DOHH2 (cell line): ENCODE data around the gene HUWE1.

ENCODE experiments used
- CTCF ChIP-seq: fragments of 200-600 bp; sonication (generic); IDR thresholded peaks from one replicate; pipeline ENCODE4 v1.5.1; 2014; ENCODE audit warnings: antibody characterized with exemption, mild to moderate bottlenecking, low read depth, low read length; ENCODE audit not compliant: poor library complexity, severe bottlenecking
- EZH2phosphoT487 ChIP-seq: fragments of 200-600 bp; sonication (generic); IDR thresholded peaks from 2 replicates; pipeline ENCODE4 v1.6.1; 2017; ENCODE audit warnings: borderline replicate concordance, mild to moderate bottlenecking, antibody characterized with exemption, low read length, moderate library complexity, mixed read lengths

DNA sequence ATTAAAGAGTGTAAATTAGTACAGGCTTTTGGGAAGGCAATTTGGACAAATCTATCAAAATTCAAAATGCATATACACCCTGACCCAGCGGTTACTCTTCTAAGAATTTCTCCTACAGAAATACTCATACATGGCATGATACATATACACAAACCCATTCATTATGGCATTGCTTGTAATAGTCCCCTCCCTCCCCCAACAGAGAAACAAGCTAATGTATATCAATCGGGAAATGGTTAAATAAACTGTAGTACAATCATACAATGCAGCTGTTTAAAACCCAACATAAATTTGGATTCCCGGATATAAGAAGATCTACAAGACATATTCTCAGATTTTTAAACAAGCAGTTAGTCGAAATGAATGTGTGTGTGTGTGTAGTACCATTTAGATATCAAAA is 808 bp downstream of the HUWE1 start:
- no peak for TF ChIP-seq CTCF
- no peak for TF ChIP-seq EZH2phosphoT487
